DOHH2 (cell line): ENCODE results near the gene CLEC1A.

Source experiments
- H3F3A ChIP-seq: fragments of 200-600 bp; sonication (generic), shearing (Covaris generic); 2 replicates; pipeline ENCODE4 v1.6.0; 2016; ENCODE audit warnings: antibody characterized with exemption, mild to moderate bottlenecking; ENCODE audit not compliant: control insufficient read depth, insufficient read depth
- H3K27ac ChIP-seq: fragments of 200-600 bp; sonication (generic); 2 replicates; pipeline ENCODE4 v1.5.1; 2014; ENCODE audit warnings: low read depth, mild to moderate bottlenecking, low read length, moderate library complexity
- H3K27me3 ChIP-seq: fragments of 200-600 bp; sonication (generic); 2 replicates; pipeline ENCODE4 v1.6.1; 2014; ENCODE audit warnings: mild to moderate bottlenecking, low read length, mixed read lengths; ENCODE audit not compliant: control insufficient read depth
- H3K36me3 ChIP-seq: fragments of 200-600 bp; sonication (generic); 2 replicates; pipeline ENCODE4 v1.6.1; 2014; ENCODE audit warnings: mild to moderate bottlenecking, low read length, moderate library complexity, mixed read lengths; ENCODE audit not compliant: control insufficient read depth
- H3K4me1 ChIP-seq: fragments of 200-600 bp; sonication (generic); 2 replicates; pipeline ENCODE4 v1.6.1; 2014; ENCODE audit warnings: mild to moderate bottlenecking, low read length, mixed read lengths; ENCODE audit not compliant: control insufficient read depth
- H3K4me2 ChIP-seq: fragments of 200-600 bp; sonication (generic); 2 replicates; pipeline ENCODE4 v1.6.0; 2014; ENCODE audit warnings: mild to moderate bottlenecking, low read length, moderate library complexity
- H3K4me3 ChIP-seq: fragments of 200-600 bp; sonication (generic); 2 replicates; pipeline ENCODE4 v1.5.1; 2014; ENCODE audit warnings: mild to moderate bottlenecking, low read length, mixed read lengths
- H3K79me2 ChIP-seq: fragments of 200-600 bp; sonication (generic); 2 replicates; pipeline ENCODE4 v1.6.1; 2014; ENCODE audit warnings: mild to moderate bottlenecking, low read length, mixed read lengths; ENCODE audit not compliant: control insufficient read depth
- H3K9me2 ChIP-seq: fragments of 200-600 bp; sonication (generic); replicated peaks from 2 replicates; pipeline ENCODE4 v1.6.1; 2014; ENCODE audit warnings: mild to moderate bottlenecking, low read length, mixed read lengths; ENCODE audit not compliant: control insufficient read depth
- H3K9me3 ChIP-seq: fragments of 200-600 bp; sonication (generic); 2 replicates; pipeline ENCODE4 v1.6.1; 2014; ENCODE audit warnings: antibody characterized with exemption, low read length, mixed read lengths; ENCODE audit not compliant: control insufficient read depth, insufficient read depth
- H4K20me1 ChIP-seq: fragments of 200-600 bp; sonication (generic); 2 replicates; pipeline ENCODE4 v1.6.0; 2014; ENCODE audit warnings: low read depth, mild to moderate bottlenecking, antibody characterized with exemption, low read length, moderate library complexity; ENCODE audit not compliant: control insufficient read depth, insufficient read depth
- CTCF ChIP-seq: fragments of 200-600 bp; sonication (generic); IDR thresholded peaks from one replicate; pipeline ENCODE4 v1.5.1; 2014; ENCODE audit warnings: antibody characterized with exemption, mild to moderate bottlenecking, low read depth, low read length; ENCODE audit not compliant: poor library complexity, severe bottlenecking
- EZH2phosphoT487 ChIP-seq: fragments of 200-600 bp; sonication (generic); IDR thresholded peaks from 2 replicates; pipeline ENCODE4 v1.6.1; 2017; ENCODE audit warnings: borderline replicate concordance, mild to moderate bottlenecking, antibody characterized with exemption, low read length, moderate library complexity, mixed read lengths

Gene CLEC1A

GRCh38 chr12:10067942-10068341, 30.8 kb downstream of the CLEC1A start:
- Histone ChIP-seq H3K27me3 (peaks cover 11% of the 10 kb centered on the region; the same call in 1 of the 2 replicates), H3K9me2 (no peaks in the 10 kb centered on the region)

GRCh38 chr12:10067264-10067663, 31.5 kb downstream of the CLEC1A start:
- H3K4me1 ChIP-seq = peaks cover 4% of the 10 kb centered on the region; the same call in 1 of the 2 replicates
- peaks cover 11% of the 10 kb centered on the region for H3K27me3 ChIP-seq
- no peaks in the 10 kb centered on the region for H3K9me3 ChIP-seq
- H4K20me1 ChIP-seq = no peaks in the 10 kb centered on the region
- H3K27ac ChIP-seq = no peak overlapping the region
- no peak overlapping the region for H3K4me3 ChIP-seq
- no peaks in the 10 kb centered on the region for H3K79me2 ChIP-seq
- no peak for TF ChIP-seq CTCF
- TF ChIP-seq EZH2phosphoT487 = no peak
- H3K36me3 ChIP-seq = no peaks in the 10 kb centered on the region
- H3K4me2 ChIP-seq = no peak overlapping the region
- H3K9me2 ChIP-seq = no peaks in the 10 kb centered on the region
- H3F3A ChIP-seq = no peaks in the 10 kb centered on the region

More at GRCh38 chr12:10067942-10068341, 30.8 kb downstream of the CLEC1A start:
- H3K4me2 ChIP-seq = no peak overlapping the region
- H3K9me3 ChIP-seq = no peaks in the 10 kb centered on the region
- no peaks in the 10 kb centered on the region for H4K20me1 ChIP-seq
- no peaks in the 10 kb centered on the region for H3K79me2 ChIP-seq
- no peak overlapping the region for H3K4me3 ChIP-seq
- TF ChIP-seq EZH2phosphoT487 = no peak
- H3K4me1 ChIP-seq = peaks cover 4% of the 10 kb centered on the region; the same call in 1 of the 2 replicates
- H3K27ac ChIP-seq = no peak overlapping the region
- no peaks in the 10 kb centered on the region for H3F3A ChIP-seq
- H3K36me3 ChIP-seq = no peaks in the 10 kb centered on the region

GRCh38 chr12:10065241-10065640, 33.5 kb downstream of the CLEC1A start:
- H3K4me2 ChIP-seq = no peak overlapping the region

More at GRCh38 chr12:10065241-10065640, 33.5 kb downstream of the CLEC1A start:
- Histone ChIP-seq H3K79me2 (no peaks in the 10 kb centered on the region), H3K27ac (no peak overlapping the region), H3K9me3 (no peaks in the 10 kb centered on the region), H3K27me3 (peaks cover 11% of the 10 kb centered on the region), H3K4me3 (no peak overlapping the region), H3K4me1 (no peaks in the 10 kb centered on the region; the same call in 1 of the 2 replicates), H4K20me1 (no peaks in the 10 kb centered on the region), H3F3A (no peaks in the 10 kb centered on the region), H3K36me3 (no peaks in the 10 kb centered on the region), H3K9me2 (no peaks in the 10 kb centered on the region)
- TF ChIP-seq EZH2phosphoT487 = no peak
- TF ChIP-seq CTCF = no peak
